Stimulated activated naive CD8-positive, alpha-beta T cell treated with anti-CD3 and anti-CD28 coated beads, Interleukin-15, Interleukin-2, amounts not matched to agents 100 ng/mL and 50 ng/mL, for 24 hours (primary cell): ENCODE data around the gene SLC7A9.
"Not testable (repeated sequence)": the region's sequence is repeated elsewhere in the genome, so short reads cannot be mapped to it uniquely, and the experiment has no call there.

Experiments
- H3K27ac Mint-ChIP-seq: one replicate; pipeline ENCODE4 v1.8.0; 2021; ENCODE audit warnings: mild to moderate bottlenecking, mixed read lengths
- H3K27me3 Mint-ChIP-seq: one replicate; pipeline ENCODE4 v1.8.0; 2021; ENCODE audit warnings: mixed read lengths
- H3K36me3 Mint-ChIP-seq: one replicate; pipeline ENCODE4 v1.8.0; 2021; ENCODE audit warnings: low read depth, mixed read lengths
- H3K4me1 Mint-ChIP-seq: one replicate; pipeline ENCODE4 v1.8.0; 2021; ENCODE audit warnings: low read depth, mixed read lengths
- H3K4me3 Mint-ChIP-seq: one replicate; pipeline ENCODE4 v1.8.0; 2021; ENCODE audit warnings: mild to moderate bottlenecking, mixed read lengths
- H3K9me3 Mint-ChIP-seq: one replicate; pipeline ENCODE4 v1.8.0; 2021; ENCODE audit warnings: mixed read lengths

SLC7A9 gene

DNA sequence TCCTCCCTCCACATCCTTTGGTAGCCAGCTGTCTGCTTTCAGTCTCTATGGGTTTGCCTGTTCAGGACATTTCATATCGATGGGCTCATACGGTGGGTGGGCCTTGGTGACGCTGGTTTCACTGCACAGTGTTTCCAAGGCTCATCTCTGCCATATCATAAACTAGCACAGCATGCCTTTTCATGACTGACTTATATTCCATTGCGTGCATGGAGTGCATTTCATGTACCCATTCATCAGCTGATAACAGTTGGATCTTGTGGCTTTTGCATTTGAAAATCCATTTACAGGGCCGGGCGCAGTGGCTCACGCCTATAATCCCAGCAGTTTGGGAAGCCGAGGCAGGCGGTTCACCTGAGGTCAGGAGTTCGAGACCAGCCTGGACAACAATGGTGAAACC lies 80.1 kb downstream of the SLC7A9 start:
- H3K4me3 Mint-ChIP-seq, result no peak overlapping the region
- peaks cover 15% of the 10 kb centered on the region for H3K4me1 Mint-ChIP-seq
- peaks cover 7% of the 10 kb centered on the region for H3K9me3 Mint-ChIP-seq
- no peaks in the 10 kb centered on the region for H3K36me3 Mint-ChIP-seq
- no peak overlapping the region for H3K27ac Mint-ChIP-seq
- H3K27me3 Mint-ChIP-seq, result no peaks in the 10 kb centered on the region

DNA sequence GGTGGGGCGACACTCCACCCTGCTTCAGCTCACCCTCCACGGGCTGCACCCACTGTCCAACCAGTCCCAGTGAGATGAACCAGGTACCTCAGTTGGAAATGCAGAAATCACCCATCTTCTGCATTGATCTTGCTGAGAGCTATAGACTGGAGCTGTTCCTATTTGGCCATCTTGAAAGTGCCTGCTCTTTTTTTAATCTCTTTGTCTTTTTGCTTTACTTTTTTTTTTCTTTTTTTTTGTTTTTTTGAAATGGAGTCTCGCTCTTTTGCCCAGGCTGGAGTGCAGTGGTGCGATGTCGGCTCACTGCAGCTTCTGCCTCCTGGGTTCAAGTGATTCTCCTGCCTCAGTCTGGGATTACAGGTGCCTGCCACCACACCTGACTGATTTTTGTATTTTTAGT lies 81.7 kb downstream of the SLC7A9 start:
- not testable (repeated sequence) for H3K4me1 Mint-ChIP-seq, H3K36me3 Mint-ChIP-seq, H3K9me3 Mint-ChIP-seq, H3K4me3 Mint-ChIP-seq, H3K27me3 Mint-ChIP-seq, H3K27ac Mint-ChIP-seq

DNA sequence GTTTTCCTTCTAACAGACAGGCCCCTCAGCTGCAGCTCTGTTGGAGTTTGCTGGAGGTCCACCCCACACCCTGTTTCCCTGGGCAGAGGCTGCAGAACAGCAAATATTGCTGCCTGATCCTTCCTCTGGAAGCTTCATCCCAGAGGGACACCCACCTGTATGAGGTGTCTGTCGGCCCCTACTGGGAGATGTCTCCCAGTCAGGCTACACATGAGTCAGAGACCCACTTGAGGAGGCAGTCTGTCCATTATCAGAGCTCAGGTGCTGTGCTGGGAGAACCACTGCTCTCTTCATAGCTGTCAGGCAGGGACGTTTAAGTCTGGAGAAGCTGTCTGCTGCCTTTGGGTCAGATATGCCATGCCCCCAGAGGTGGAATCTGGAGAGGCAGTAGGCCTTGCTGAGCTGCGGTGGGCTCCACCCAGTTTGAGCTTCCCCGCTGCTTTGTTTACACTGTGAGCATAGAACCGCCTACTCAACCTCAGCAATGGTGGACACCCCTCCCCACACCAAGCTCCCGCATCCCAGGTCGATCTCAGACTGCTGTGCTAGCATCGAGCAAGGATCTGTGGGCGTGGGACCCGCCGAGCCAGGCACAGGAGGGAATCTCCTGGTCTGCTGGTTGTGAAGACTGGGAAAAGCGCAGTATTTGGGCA lies 82.3 kb downstream of the SLC7A9 start:
- H3K27me3 Mint-ChIP-seq, H3K27ac Mint-ChIP-seq, H3K4me1 Mint-ChIP-seq, H3K36me3 Mint-ChIP-seq, H3K4me3 Mint-ChIP-seq: not testable (repeated sequence)
- H3K9me3 Mint-ChIP-seq, result peaks cover 14% of the 10 kb centered on the region

DNA sequence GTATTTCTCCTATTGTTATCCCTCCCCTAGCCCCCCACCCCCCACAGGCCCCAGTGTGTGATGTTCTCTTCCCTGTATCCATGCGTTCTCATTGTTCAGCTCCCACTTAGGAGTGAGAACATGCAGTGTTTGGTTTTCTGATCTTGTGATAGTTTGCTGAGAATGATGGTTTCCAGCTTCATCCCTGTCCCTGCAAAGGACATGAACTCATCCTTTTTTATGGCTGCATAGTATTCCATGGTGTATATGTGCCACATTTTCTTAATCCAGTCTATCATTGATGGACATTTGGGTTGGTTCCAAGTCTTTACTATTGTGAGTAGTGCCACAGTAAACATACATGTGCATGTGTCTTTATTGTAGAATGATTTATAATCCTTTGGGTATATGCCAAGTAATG lies 87.5 kb downstream of the SLC7A9 start:
- H3K4me1 Mint-ChIP-seq, H3K27ac Mint-ChIP-seq, H3K27me3 Mint-ChIP-seq, H3K36me3 Mint-ChIP-seq, H3K4me3 Mint-ChIP-seq: not testable (repeated sequence)
- H3K9me3 Mint-ChIP-seq, result peaks cover 21% of the 10 kb centered on the region

DNA sequence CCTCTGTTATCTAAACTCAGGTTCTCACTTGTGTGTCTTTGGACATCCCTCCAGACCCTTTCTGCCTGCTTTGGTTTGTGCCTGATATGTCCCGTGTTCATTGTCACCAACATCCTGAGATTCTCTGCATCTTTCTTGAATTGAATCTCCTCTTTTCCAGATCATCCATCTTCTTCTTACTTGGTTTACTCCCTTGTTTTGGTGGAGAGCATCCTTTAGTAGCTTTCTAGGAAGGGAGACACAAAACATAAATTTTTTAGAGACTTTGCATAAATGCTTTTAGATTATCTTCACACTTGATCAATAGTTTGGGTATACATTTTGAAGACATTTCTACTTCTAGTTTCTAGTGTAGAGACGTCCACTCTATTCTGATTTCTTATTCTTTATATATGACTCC lies 88.3 kb downstream of the SLC7A9 start:
- Mint-ChIP-seq H3K9me3 (peaks cover 16% of the 10 kb centered on the region), H3K4me1 (no peaks in the 10 kb centered on the region), H3K27ac (no peak overlapping the region), H3K27me3 (no peaks in the 10 kb centered on the region), H3K36me3 (no peaks in the 10 kb centered on the region), H3K4me3 (no peak overlapping the region)
